SK-N-MC (cell line): ENCODE data around the gene TEP1.

Source experiments
- EZH2 ChIP-seq: fragments of 200-600 bp; sonication (generic); IDR thresholded peaks from one replicate; pipeline ENCODE4 v1.6.1; 2017; ENCODE audit warnings: antibody characterized with exemption
- POLR2AphosphoS5 ChIP-seq: IDR thresholded peaks from 2 replicates; pipeline ENCODE4 v1.6.1; 2012; ENCODE audit warnings: mild to moderate bottlenecking, low read depth, low read length, borderline replicate concordance

DNA sequence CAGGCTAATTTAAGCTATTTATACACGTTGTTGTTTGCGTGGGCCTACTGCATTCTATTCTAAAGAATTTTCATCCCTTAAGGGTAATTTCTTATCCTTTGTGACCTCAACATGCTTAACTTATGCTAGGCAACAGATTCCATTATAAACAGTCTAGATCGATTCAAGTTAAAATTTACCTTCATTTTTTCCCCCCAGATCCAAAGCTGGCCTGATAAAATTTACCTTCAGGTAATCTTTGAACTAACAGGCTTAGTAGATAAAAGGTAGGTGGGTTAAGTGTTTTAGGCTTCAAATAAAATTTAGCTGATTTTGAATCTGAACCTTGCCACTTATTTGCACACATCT is 79.8 kb downstream of the TEP1 start:
- TF ChIP-seq EZH2 (no peak), POLR2AphosphoS5 (no peak)
